SK-N-SH (cell line): ENCODE data around the gene OR6A2.

ENCODE experiments used
- RAD21 ChIP-seq: IDR thresholded peaks from 2 replicates; pipeline ENCODE4 v1.6.1; 2012; ENCODE audit warnings: mild to moderate bottlenecking, low read length
- SIN3A ChIP-seq: IDR thresholded peaks from 2 replicates; pipeline ENCODE4 v1.6.1; 2012; ENCODE audit warnings: low read depth, mild to moderate bottlenecking, low read length, moderate library complexity, borderline replicate concordance
- SMC3 ChIP-seq: IDR thresholded peaks from 2 replicates; pipeline ENCODE4 v1.6.1; 2012; ENCODE audit warnings: low read depth, low read length, improper control_type of control experiment
- TF ChIP-seq, protein P1 (sequence below): fragments of 200-600 bp; sonication (generic); IDR thresholded peaks from 2 replicates; pipeline ENCODE4 v1.6.1; 2017; ENCODE audit warnings: antibody characterized with exemption, mild to moderate bottlenecking, moderate library complexity

DNA sequence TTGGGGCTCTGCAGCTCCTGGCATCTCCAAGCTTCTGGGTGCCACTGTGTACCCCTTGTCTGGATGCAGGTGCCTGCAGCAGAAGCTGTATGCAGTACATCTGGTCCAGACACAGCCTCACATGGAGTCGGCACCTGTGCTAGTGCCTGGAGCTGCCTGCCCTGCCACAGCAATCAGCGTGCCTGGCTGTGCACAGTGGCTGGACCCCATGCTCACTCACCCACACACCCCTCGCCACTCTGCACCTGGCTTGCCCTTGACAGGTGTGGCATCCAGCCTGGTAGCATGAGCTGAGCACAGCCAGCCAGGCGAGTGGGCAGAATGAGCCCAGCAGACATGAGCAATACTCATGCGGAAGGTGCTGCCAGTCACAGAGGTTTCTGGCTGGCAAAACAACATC, 19.5 kb upstream of the OR6A2 start:
- TF ChIP-seq SIN3A, result no peak
- TF ChIP-seq, protein P1, sequence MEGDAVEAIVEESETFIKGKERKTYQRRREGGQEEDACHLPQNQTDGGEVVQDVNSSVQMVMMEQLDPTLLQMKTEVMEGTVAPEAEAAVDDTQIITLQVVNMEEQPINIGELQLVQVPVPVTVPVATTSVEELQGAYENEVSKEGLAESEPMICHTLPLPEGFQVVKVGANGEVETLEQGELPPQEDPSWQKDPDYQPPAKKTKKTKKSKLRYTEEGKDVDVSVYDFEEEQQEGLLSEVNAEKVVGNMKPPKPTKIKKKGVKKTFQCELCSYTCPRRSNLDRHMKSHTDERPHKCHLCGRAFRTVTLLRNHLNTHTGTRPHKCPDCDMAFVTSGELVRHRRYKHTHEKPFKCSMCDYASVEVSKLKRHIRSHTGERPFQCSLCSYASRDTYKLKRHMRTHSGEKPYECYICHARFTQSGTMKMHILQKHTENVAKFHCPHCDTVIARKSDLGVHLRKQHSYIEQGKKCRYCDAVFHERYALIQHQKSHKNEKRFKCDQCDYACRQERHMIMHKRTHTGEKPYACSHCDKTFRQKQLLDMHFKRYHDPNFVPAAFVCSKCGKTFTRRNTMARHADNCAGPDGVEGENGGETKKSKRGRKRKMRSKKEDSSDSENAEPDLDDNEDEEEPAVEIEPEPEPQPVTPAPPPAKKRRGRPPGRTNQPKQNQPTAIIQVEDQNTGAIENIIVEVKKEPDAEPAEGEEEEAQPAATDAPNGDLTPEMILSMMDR, result no peak
- TF ChIP-seq RAD21, result no peak
- no peak for TF ChIP-seq SMC3
